ENCODE results near the gene SPEN. TPM values are rescaled to one million over a fixed set of nuclear protein-coding genes. Genes with fewer than 3 reads are reported as not detected.

Gene SPEN
- total and polyA plus RNA-seq, 7 experiments from 2014 or later: 10.1 to 92.1 (median 77.9) TPM

DNA sequence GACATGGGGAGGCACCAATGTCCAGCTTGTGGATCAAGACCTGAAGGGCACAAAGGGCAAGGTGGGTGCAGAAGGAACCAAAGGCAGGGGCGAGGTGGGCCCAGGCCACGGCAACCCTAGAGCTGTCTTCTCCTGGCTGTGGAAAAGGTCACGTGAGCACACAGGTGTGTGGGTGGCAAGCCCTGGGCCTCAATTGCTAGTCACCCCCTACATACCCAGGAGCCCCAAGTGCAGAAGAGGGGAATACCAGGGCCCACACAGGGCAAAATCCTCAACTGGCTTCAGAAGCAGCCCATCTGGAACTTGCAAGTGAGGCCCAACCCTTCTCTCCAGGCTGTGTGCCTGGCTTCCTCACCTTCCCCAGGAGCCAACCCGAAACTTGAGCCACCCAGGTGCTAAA, 102.8 kb downstream of the SPEN start:
- H3K4me1 ChIP-seq (ENCODE audit: control insufficient read depth in 2 of 2, insufficient read depth in 2 of 2, low read length in 2 of 2): peaks cover 35 to 39% of the 10 kb centered on the region in 2 donors
- H3K4me3 ChIP-seq (ENCODE audit: low read length): peak overlapping the region; percentile 43
- ChIA-PET CTCF (no interaction called here), POLR2A (no interaction called here)
- Mint-ChIP-seq H3K4me3 (peak overlapping the region in 5 of 10 donors; percentile 27 to 68 (median 57)), H3K27ac (peak overlapping the region; percentile 75 to 92 (median 86)), H3K27me3 (no peaks in the 10 kb centered on the region), H3K9me3 (no peaks in the 10 kb centered on the region), H3K4me1 (peaks cover 35 to 70% (median 56%) of the 10 kb centered on the region in 7 donors), H3K36me3 (peaks cover 3 to 21% (median 5%) of the 10 kb centered on the region in 5 donors)
- H3K27me3 ChIP-seq (ENCODE audit: control insufficient read depth in 2 of 2, insufficient read depth in 2 of 2, low read length in 2 of 2): no peaks in the 10 kb centered on the region
- H3K9me3 ChIP-seq (ENCODE audit: control insufficient read depth in 2 of 3, low read length in 3 of 3): no peaks in the 10 kb centered on the region
- H3K27ac ChIP-seq (ENCODE audit: low read depth, low read length): peak overlapping the region; percentile 34
- intact Hi-C loops (cut with micrococcal nuclease): loop anchor here in 1 of 2 donors (1.0 kb wide), 1 partner anchor 16 kb away; no protein-coding TSS in a partner anchor
- no peak for ATAC-seq
- DNase-seq: peak in 1 of 9 donors; percentile 65
- H3K36me3 ChIP-seq (ENCODE audit: control insufficient read depth in 2 of 3, insufficient read depth in 3 of 3, low read length in 3 of 3): peaks cover 0 to 41% (median 5%) of the 10 kb centered on the region in 3 experiments

DNA sequence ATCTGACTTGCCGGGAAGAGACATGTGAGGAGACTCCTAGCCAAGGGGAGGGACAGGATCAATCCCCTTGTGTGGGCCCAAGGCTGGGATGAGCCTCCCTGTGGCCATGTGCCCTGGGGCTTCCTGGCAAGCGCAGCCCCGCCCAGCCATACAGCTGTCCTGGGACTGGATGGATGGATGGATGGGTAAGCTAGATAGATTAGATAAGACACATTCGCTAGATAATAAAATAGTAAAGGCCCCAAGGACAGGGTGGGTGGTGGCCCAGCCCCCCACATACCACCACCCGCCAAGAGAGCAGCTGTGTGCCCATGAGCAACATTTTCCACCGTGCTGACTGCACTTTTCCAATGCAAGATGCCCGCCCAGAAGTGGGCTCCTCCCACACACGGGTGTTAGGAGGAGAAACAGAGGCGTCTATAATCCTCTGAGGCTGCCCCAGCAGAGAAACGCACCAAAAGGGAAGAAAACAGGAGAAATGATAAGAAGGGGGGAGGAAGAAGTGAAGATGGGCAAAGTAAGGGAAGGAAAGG, 103.3 kb downstream of the SPEN start:
- ATAC-seq: no peak
- Mint-ChIP-seq H3K4me3 (peak overlapping the region in 6 of 10 donors; percentile 18 to 68 (median 51)), H3K27ac (peak overlapping the region; percentile 75 to 92 (median 87)), H3K27me3 (no peaks in the 10 kb centered on the region), H3K4me1 (peaks cover 39 to 75% (median 62%) of the 10 kb centered on the region in 7 donors), H3K9me3 (no peaks in the 10 kb centered on the region), H3K36me3 (peaks cover 3 to 22% (median 5%) of the 10 kb centered on the region in 5 donors)
- Histone ChIP-seq H3K4me1 (ENCODE audit: control insufficient read depth in 2 of 2, insufficient read depth in 2 of 2, low read length in 2 of 2) (peaks cover 35 to 44% of the 10 kb centered on the region in 2 donors), H3K27ac (ENCODE audit: low read depth, low read length) (peak overlapping the region; percentile 28), H3K36me3 (ENCODE audit: control insufficient read depth in 2 of 3, insufficient read depth in 3 of 3, low read length in 3 of 3) (peaks cover 0 to 36% (median 5%) of the 10 kb centered on the region in 3 experiments), H3K9me3 (ENCODE audit: control insufficient read depth in 2 of 3, low read length in 3 of 3) (no peaks in the 10 kb centered on the region), H3K4me3 (ENCODE audit: low read length) (no peak overlapping the region), H3K27me3 (ENCODE audit: control insufficient read depth in 2 of 2, insufficient read depth in 2 of 2, low read length in 2 of 2) (no peaks in the 10 kb centered on the region)
- CTCF ChIA-PET: no interaction called here
- POLR2A ChIA-PET: interaction anchor here (1.3 kb wide), 1 partner anchor 25 kb away, joined by 4 read pairs; the partner anchor contains the start of gene ZBTB17
- intact Hi-C loops (cut with micrococcal nuclease): loop anchor here in 1 of 2 donors (1.0 kb wide), 1 partner anchor 15 kb away; no protein-coding TSS in a partner anchor
- DNase-seq: peak in 2 of 9 donors; percentile 68 to 80

DNA sequence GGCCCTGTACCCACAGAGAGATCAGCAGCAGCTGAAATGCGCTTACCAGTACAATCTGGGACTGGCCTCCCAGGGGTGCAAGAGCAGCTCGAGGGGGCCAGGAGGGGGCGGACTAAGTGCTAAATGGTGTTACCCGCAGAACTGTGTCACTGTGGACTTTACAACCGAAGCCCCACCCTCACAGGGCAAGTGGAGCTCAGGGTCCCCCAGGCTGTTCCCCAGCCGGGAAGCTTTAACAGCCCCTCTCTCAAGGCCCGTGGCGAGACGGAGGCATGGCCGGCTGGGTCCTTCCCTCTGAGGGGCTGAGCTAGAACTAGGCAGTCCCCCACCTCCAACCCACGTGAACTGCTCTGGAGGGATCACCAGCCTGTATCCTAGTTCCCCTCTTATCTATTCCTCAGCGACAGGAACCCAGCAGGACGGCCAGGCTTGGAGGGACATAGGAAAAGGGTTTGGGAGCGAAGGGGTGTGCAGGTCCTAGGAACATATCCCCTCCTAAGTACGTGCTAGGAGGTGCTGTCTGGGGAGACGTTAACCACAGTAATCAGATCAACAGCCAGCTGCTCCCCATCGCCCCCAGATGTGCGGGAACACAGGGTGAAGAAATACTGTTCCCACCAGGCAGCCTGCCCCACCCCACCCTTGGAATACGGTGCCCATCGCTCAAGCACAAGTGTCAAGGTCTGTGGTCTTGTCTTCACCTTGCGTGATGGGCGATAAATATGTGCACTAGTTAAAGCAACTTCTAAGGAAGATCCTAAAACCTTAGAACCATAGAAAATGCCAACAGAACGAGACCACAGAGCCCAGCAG, 104.0 kb downstream of the SPEN start:
- peaks cover under 1 to 24% (median 5%) of the 10 kb centered on the region in 5 donors for H3K36me3 Mint-ChIP-seq
- ChIA-PET CTCF (interaction anchor here (0.6 kb wide), 1 partner anchor 557 kb away, joined by 3 read pairs; no protein-coding TSS in a partner anchor), POLR2A (interaction anchor here (0.5 to 1.3 kb wide), 2 partner anchors 24 to 358 kb away, joined by 3 to 4 read pairs; partner anchors contain the start of gene ZBTB17)
- Histone ChIP-seq H3K9me3 (ENCODE audit: control insufficient read depth in 2 of 3, low read length in 3 of 3) (no peaks in the 10 kb centered on the region), H3K4me1 (ENCODE audit: control insufficient read depth in 2 of 2, insufficient read depth in 2 of 2, low read length in 2 of 2) (peaks cover 35 to 51% of the 10 kb centered on the region in 2 donors), H3K36me3 (ENCODE audit: control insufficient read depth in 2 of 3, insufficient read depth in 3 of 3, low read length in 3 of 3) (peaks cover 0 to 28% (median 0%) of the 10 kb centered on the region in 3 experiments), H3K4me3 (ENCODE audit: low read length) (no peak overlapping the region), H3K27me3 (ENCODE audit: control insufficient read depth in 2 of 2, insufficient read depth in 2 of 2, low read length in 2 of 2) (no peaks in the 10 kb centered on the region), H3K27ac (ENCODE audit: low read depth, low read length) (peak overlapping the region; percentile 28)
- no peak for ATAC-seq
- peak overlapping the region in 6 of 10 donors; percentile 18 to 68 (median 51) for H3K4me3 Mint-ChIP-seq
- intact Hi-C loops (cut with micrococcal nuclease): no loop called here
- H3K27me3 Mint-ChIP-seq: no peaks in the 10 kb centered on the region
- peak overlapping the region; percentile 75 to 92 (median 87) for H3K27ac Mint-ChIP-seq
- peak in 1 of 9 donors; percentile 43 for DNase-seq
- H3K4me1 Mint-ChIP-seq: peaks cover 46 to 82% (median 69%) of the 10 kb centered on the region in 7 donors
- H3K9me3 Mint-ChIP-seq: no peaks in the 10 kb centered on the region

DNA sequence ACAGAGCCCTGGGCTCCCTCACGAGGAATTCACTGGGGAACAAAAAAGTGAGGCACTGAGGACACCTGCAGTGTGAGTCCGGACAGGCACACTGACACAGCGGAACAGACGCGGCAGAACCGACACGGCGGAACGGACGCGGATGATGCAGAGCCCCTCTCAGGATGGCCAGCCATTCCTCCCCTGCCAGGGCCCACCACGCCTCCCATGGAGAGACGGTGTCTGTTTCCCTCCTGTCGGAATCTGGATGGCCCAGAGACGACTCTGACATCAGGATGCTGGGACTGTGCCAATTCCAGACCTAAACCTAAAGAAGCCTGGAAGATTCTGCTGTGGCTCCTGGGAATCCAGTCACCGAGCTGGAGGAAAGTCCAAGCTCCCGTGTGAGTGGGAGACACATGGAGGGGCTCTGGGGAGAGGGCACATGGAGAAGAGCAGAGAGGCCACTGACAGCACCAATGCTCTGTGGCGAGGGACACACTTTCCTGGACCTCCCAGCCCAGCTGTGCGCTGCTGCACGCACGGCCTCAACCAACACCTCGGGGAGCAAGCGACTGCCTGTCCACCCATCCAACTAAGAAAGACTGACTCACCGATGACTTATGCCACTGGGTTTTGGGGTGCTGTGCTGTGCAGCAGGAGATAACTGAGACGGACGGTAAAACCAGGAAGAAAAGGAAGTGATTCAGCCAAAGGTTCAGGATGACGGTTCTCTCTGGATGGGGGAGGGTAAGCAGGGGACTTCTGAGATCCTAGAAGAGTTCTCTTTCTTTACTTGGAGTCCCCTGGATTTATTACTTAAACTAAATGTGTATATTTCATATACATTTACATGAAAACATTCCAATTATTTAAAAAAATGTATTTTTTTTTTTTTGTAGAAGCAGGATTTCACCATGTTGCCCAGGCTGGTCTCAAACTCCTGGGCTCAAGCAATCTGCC, 105.1 kb downstream of the SPEN start:
- H3K27me3 ChIP-seq (ENCODE audit: control insufficient read depth in 2 of 2, insufficient read depth in 2 of 2, low read length in 2 of 2): no peaks in the 10 kb centered on the region
- DNase-seq (peak in 1 of 9 donors; percentile 62), ATAC-seq (peak; percentile 41)
- no peaks in the 10 kb centered on the region for H3K9me3 ChIP-seq (ENCODE audit: control insufficient read depth in 2 of 3, low read length in 3 of 3)
- ChIA-PET POLR2A (interaction anchor here (0.6 kb wide), 1 partner anchor 24 kb away, joined by 3 read pairs; the partner anchor contains the start of gene ZBTB17), CTCF (no interaction called here)
- intact Hi-C loops (cut with micrococcal nuclease): no loop called here
- Mint-ChIP-seq H3K9me3 (no peaks in the 10 kb centered on the region), H3K27ac (peak overlapping the region; percentile 75 to 92 (median 86)), H3K4me3 (peak overlapping the region in 2 of 10 donors; percentile 31 to 60), H3K27me3 (no peaks in the 10 kb centered on the region), H3K36me3 (peaks cover 0 to 27% (median 5%) of the 10 kb centered on the region in 5 donors), H3K4me1 (peaks cover 56 to 87% (median 79%) of the 10 kb centered on the region in 7 donors)
- no peak overlapping the region for H3K27ac ChIP-seq (ENCODE audit: low read depth, low read length)
- no peak overlapping the region for H3K4me3 ChIP-seq (ENCODE audit: low read length)
- H3K36me3 ChIP-seq (ENCODE audit: control insufficient read depth in 2 of 3, insufficient read depth in 3 of 3, low read length in 3 of 3): peaks cover 0 to 18% (median 0%) of the 10 kb centered on the region in 3 experiments
- peaks cover 35 to 58% of the 10 kb centered on the region in 2 donors for H3K4me1 ChIP-seq (ENCODE audit: control insufficient read depth in 2 of 2, insufficient read depth in 2 of 2, low read length in 2 of 2)

DNA sequence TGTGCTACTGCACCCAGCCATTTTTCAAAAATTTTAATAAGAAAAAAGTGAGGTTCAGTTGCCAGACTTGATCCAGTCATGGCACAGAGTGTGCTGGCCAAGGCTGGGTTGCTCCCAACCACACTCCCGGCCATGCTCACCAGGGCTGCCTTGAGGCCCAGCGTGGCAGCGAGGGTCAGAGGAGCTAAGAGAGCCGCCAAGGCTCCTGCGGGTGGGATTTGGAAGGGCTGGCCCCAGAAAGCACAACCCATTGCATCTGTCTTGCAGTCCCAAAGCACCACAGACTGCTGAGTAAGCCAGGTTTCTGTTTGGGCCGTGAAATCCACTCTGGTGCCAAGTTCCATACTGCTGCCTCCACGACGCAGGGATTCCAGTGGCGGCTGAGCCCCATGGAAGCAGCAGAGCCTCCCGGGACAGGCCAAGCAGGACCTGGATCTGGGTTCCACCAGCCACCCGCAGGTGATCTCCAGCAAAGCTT, 105.8 kb downstream of the SPEN start:
- Mint-ChIP-seq H3K4me1 (peaks cover 64 to 91% (median 80%) of the 10 kb centered on the region in 7 donors), H3K36me3 (peaks cover 0 to 25% (median 5%) of the 10 kb centered on the region in 5 donors), H3K27ac (peak overlapping the region in 5 of 9 donors; percentile 45 to 79 (median 60)), H3K4me3 (peak overlapping the region in 1 of 10 donors; percentile 33), H3K9me3 (no peaks in the 10 kb centered on the region), H3K27me3 (no peaks in the 10 kb centered on the region)
- intact Hi-C loops (cut with micrococcal nuclease): no loop called here
- ChIA-PET POLR2A (no interaction called here), CTCF (no interaction called here)
- DNase-seq: no peak
- peaks cover 0 to 11% (median 0%) of the 10 kb centered on the region in 3 experiments for H3K36me3 ChIP-seq (ENCODE audit: control insufficient read depth in 2 of 3, insufficient read depth in 3 of 3, low read length in 3 of 3)
- H3K4me1 ChIP-seq (ENCODE audit: control insufficient read depth in 2 of 2, insufficient read depth in 2 of 2, low read length in 2 of 2): peaks cover 35 to 64% of the 10 kb centered on the region in 2 donors
- H3K4me3 ChIP-seq (ENCODE audit: low read length): no peak overlapping the region
- H3K27me3 ChIP-seq (ENCODE audit: control insufficient read depth in 2 of 2, insufficient read depth in 2 of 2, low read length in 2 of 2): no peaks in the 10 kb centered on the region
- ATAC-seq: no peak
- no peak overlapping the region for H3K27ac ChIP-seq (ENCODE audit: low read depth, low read length)
- H3K9me3 ChIP-seq (ENCODE audit: control insufficient read depth in 2 of 3, low read length in 3 of 3): no peaks in the 10 kb centered on the region

All from naive thymus-derived CD4-positive, alpha-beta T cell (primary cell).